ENCODE data around the gene LRBA. TPM values are rescaled to one million over a fixed set of nuclear protein-coding genes. Genes with fewer than 3 reads are reported as not detected.

LRBA gene
- total RNA-seq, 1 experiment from 2014 or later = 69.1 TPM

GRCh38 chr4:150779707-150780106, 235.4 kb downstream of the LRBA start (continued):
- TF ChIP-seq ERG (CRISPR knock-in tag; IDR thresholded peaks at IDR 0.05) (no peak), ZNF219 (CRISPR knock-in tag; IDR thresholded peaks at IDR 0.05; ENCODE audit: borderline replicate concordance) (no peak), OVOL2 (CRISPR knock-in tag; IDR thresholded peaks at IDR 0.05; ENCODE audit: borderline replicate concordance) (no peak), TEAD4 (CRISPR knock-in tag; IDR thresholded peaks at IDR 0.05) (no peak), CDX4 (CRISPR knock-in tag; IDR thresholded peaks at IDR 0.05; ENCODE audit: borderline replicate concordance) (no peak), IRF1 (CRISPR knock-in tag; IDR thresholded peaks at IDR 0.05) (no peak)

- no peaks in the 10 kb centered on the region for H3K9me3 Mint-ChIP-seq
- no peaks in the 10 kb centered on the region for H3K27me3 Mint-ChIP-seq (ENCODE audit: low read depth)
- no peak overlapping the region for H3K4me3 Mint-ChIP-seq
- H3K36me3 Mint-ChIP-seq = no peaks in the 10 kb centered on the region
- H3K27ac Mint-ChIP-seq = no peak overlapping the region
- ChIA-PET CTCF (no interaction called here), POLR2A (no interaction called here)
- TF ChIP-seq USF2 (CRISPR knock-in tag; IDR thresholded peaks at IDR 0.05) (no peak), PRRX2 (CRISPR knock-in tag; IDR thresholded peaks at IDR 0.05) (no peak), ZNF219 (CRISPR knock-in tag; IDR thresholded peaks at IDR 0.05; ENCODE audit: borderline replicate concordance) (no peak), RORB (CRISPR knock-in tag; IDR thresholded peaks at IDR 0.05) (no peak), AFF4 (CRISPR knock-in tag; IDR thresholded peaks at IDR 0.05; ENCODE audit: borderline replicate concordance) (no peak)
- no peak for DNase-seq (ENCODE audit: low spot score)
- no peaks in the 10 kb centered on the region for H3K4me1 Mint-ChIP-seq
- no peak for ATAC-seq
These were observed 241.2 kb downstream of the LRBA start for GRCh38 chr4:150773729-150774449.

- no peak for ATAC-seq
- TF ChIP-seq CBFB (CRISPR knock-in tag; IDR thresholded peaks at IDR 0.05; ENCODE audit: low read depth) (no peak), ZNF423 (CRISPR knock-in tag; IDR thresholded peaks at IDR 0.05) (no peak), ZNF138 (CRISPR knock-in tag; conservative IDR thresholded peaks at IDR 0.05) (no peak)
- H3K27ac Mint-ChIP-seq = no peak overlapping the region
These were observed 242.1 kb downstream of the LRBA start for GRCh38 chr4:150773032-150773431.

More at GRCh38 chr4:150773032-150773431, 242.1 kb downstream of the LRBA start:
- DNase-seq (ENCODE audit: low spot score) = no peak
- H3K4me1 Mint-ChIP-seq = no peaks in the 10 kb centered on the region
- POLR2A ChIA-PET = no interaction called here
- CTCF ChIA-PET = no interaction called here
- no peaks in the 10 kb centered on the region for H3K9me3 Mint-ChIP-seq
- H3K4me3 Mint-ChIP-seq = no peak overlapping the region
- no peaks in the 10 kb centered on the region for H3K36me3 Mint-ChIP-seq
- H3K27me3 Mint-ChIP-seq (ENCODE audit: low read depth) = no peaks in the 10 kb centered on the region
